GM23338 (cell line): ENCODE results near the gene TRAPPC12.

Source experiments
- CREB1 ChIP-seq: fragments of 250-450 bp; sonication (Bioruptor Pico); IDR thresholded peaks from 2 replicates; pipeline ENCODE4 v1.5.0; 2020; ENCODE audit warnings: low read depth, mild to moderate bottlenecking, moderate library complexity
- EZH2 ChIP-seq: fragments of 200-600 bp; sonication (generic); IDR thresholded peaks from one replicate; pipeline ENCODE4 v1.8.0; 2017; ENCODE audit warnings: antibody characterized with exemption, mild to moderate bottlenecking, low read depth; ENCODE audit not compliant: unreplicated experiment
- EZH2phosphoT487 ChIP-seq: fragments of 200-600 bp; sonication (generic); IDR thresholded peaks from one replicate; pipeline ENCODE4 v1.8.1; 2018; ENCODE audit warnings: antibody characterized with exemption; ENCODE audit not compliant: unreplicated experiment
- JUNB ChIP-seq: IDR thresholded peaks from one replicate; pipeline ENCODE4 v1.6.1; 2016; ENCODE audit warnings: antibody characterized with exemption; ENCODE audit not compliant: unreplicated experiment
- NANOG ChIP-seq: IDR thresholded peaks from 2 replicates; pipeline ENCODE4 v1.6.1; 2016; ENCODE audit warnings: antibody characterized with exemption, borderline replicate concordance
- STAT1 ChIP-seq: IDR thresholded peaks from one replicate; pipeline ENCODE4 v1.6.1; 2016; ENCODE audit warnings: antibody characterized with exemption; ENCODE audit not compliant: unreplicated experiment
- ZNF114 ChIP-seq: fragments of 250-450 bp; sonication (Bioruptor Pico); IDR thresholded peaks from 2 replicates; pipeline ENCODE4 v1.5.0; 2020; ENCODE audit warnings: mild to moderate bottlenecking, moderate library complexity
- TF ChIP-seq, protein P1 (sequence below), 2 experiments: fragments of 200-600 bp in 1 of 2; sonication (generic) in 1 of 2; conservative IDR thresholded peaks; 2 replicates each; pipeline versions ENCODE4 v1.5.1 to v1.6.1; 2016 to 2017; ENCODE audit warnings: antibody characterized with exemption in 2 of 2, low read depth in 2 of 2, mild to moderate bottlenecking in 2 of 2, moderate library complexity in 1 of 2
- TF ChIP-seq, protein P2 (sequence below): IDR thresholded peaks from one replicate; pipeline ENCODE4 v1.6.1; 2018; ENCODE audit warnings: antibody characterized with exemption; ENCODE audit not compliant: unreplicated experiment
- TF ChIP-seq, protein P3 (sequence below): fragments of 250-450 bp; sonication (Bioruptor Pico); IDR thresholded peaks from 2 replicates; pipeline ENCODE4 v1.5.0; 2020; ENCODE audit warnings: mild to moderate bottlenecking, moderate library complexity

DNA sequence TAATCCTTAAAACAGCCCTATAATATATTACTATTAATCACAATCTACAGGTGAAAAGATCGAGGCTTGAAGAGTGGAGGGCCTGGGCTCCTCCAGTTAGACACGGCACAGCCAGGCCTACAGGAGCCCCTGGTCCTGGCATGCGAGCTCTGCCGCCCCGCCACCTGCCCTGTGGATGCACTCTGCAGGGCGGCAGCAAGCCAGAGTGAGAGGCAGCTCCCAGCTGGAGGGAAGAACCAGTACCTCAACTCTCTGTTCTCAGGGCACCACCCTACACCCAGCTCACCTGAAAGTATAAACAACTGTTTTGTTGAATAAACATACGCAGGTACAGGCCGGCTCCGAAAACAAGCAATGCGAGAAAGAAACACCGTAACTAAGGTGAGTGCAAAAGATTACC is 36.5 kb upstream of the TRAPPC12 start:
- TF ChIP-seq EZH2 (no peak), CREB1 (CRISPR knock-in tag) (no peak), JUNB (no peak), EZH2phosphoT487 (no peak), ZNF114 (CRISPR knock-in tag) (no peak), NANOG (no peak), STAT1 (no peak)
- TF ChIP-seq, protein P1, sequence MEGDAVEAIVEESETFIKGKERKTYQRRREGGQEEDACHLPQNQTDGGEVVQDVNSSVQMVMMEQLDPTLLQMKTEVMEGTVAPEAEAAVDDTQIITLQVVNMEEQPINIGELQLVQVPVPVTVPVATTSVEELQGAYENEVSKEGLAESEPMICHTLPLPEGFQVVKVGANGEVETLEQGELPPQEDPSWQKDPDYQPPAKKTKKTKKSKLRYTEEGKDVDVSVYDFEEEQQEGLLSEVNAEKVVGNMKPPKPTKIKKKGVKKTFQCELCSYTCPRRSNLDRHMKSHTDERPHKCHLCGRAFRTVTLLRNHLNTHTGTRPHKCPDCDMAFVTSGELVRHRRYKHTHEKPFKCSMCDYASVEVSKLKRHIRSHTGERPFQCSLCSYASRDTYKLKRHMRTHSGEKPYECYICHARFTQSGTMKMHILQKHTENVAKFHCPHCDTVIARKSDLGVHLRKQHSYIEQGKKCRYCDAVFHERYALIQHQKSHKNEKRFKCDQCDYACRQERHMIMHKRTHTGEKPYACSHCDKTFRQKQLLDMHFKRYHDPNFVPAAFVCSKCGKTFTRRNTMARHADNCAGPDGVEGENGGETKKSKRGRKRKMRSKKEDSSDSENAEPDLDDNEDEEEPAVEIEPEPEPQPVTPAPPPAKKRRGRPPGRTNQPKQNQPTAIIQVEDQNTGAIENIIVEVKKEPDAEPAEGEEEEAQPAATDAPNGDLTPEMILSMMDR (conservative IDR thresholded peaks at IDR 0.05; ENCODE audit: low read depth in 2 of 2) = no peak
- TF ChIP-seq, protein P2, sequence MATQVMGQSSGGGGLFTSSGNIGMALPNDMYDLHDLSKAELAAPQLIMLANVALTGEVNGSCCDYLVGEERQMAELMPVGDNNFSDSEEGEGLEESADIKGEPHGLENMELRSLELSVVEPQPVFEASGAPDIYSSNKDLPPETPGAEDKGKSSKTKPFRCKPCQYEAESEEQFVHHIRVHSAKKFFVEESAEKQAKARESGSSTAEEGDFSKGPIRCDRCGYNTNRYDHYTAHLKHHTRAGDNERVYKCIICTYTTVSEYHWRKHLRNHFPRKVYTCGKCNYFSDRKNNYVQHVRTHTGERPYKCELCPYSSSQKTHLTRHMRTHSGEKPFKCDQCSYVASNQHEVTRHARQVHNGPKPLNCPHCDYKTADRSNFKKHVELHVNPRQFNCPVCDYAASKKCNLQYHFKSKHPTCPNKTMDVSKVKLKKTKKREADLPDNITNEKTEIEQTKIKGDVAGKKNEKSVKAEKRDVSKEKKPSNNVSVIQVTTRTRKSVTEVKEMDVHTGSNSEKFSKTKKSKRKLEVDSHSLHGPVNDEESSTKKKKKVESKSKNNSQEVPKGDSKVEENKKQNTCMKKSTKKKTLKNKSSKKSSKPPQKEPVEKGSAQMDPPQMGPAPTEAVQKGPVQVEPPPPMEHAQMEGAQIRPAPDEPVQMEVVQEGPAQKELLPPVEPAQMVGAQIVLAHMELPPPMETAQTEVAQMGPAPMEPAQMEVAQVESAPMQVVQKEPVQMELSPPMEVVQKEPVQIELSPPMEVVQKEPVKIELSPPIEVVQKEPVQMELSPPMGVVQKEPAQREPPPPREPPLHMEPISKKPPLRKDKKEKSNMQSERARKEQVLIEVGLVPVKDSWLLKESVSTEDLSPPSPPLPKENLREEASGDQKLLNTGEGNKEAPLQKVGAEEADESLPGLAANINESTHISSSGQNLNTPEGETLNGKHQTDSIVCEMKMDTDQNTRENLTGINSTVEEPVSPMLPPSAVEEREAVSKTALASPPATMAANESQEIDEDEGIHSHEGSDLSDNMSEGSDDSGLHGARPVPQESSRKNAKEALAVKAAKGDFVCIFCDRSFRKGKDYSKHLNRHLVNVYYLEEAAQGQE = no peak
- TF ChIP-seq, protein P3, sequence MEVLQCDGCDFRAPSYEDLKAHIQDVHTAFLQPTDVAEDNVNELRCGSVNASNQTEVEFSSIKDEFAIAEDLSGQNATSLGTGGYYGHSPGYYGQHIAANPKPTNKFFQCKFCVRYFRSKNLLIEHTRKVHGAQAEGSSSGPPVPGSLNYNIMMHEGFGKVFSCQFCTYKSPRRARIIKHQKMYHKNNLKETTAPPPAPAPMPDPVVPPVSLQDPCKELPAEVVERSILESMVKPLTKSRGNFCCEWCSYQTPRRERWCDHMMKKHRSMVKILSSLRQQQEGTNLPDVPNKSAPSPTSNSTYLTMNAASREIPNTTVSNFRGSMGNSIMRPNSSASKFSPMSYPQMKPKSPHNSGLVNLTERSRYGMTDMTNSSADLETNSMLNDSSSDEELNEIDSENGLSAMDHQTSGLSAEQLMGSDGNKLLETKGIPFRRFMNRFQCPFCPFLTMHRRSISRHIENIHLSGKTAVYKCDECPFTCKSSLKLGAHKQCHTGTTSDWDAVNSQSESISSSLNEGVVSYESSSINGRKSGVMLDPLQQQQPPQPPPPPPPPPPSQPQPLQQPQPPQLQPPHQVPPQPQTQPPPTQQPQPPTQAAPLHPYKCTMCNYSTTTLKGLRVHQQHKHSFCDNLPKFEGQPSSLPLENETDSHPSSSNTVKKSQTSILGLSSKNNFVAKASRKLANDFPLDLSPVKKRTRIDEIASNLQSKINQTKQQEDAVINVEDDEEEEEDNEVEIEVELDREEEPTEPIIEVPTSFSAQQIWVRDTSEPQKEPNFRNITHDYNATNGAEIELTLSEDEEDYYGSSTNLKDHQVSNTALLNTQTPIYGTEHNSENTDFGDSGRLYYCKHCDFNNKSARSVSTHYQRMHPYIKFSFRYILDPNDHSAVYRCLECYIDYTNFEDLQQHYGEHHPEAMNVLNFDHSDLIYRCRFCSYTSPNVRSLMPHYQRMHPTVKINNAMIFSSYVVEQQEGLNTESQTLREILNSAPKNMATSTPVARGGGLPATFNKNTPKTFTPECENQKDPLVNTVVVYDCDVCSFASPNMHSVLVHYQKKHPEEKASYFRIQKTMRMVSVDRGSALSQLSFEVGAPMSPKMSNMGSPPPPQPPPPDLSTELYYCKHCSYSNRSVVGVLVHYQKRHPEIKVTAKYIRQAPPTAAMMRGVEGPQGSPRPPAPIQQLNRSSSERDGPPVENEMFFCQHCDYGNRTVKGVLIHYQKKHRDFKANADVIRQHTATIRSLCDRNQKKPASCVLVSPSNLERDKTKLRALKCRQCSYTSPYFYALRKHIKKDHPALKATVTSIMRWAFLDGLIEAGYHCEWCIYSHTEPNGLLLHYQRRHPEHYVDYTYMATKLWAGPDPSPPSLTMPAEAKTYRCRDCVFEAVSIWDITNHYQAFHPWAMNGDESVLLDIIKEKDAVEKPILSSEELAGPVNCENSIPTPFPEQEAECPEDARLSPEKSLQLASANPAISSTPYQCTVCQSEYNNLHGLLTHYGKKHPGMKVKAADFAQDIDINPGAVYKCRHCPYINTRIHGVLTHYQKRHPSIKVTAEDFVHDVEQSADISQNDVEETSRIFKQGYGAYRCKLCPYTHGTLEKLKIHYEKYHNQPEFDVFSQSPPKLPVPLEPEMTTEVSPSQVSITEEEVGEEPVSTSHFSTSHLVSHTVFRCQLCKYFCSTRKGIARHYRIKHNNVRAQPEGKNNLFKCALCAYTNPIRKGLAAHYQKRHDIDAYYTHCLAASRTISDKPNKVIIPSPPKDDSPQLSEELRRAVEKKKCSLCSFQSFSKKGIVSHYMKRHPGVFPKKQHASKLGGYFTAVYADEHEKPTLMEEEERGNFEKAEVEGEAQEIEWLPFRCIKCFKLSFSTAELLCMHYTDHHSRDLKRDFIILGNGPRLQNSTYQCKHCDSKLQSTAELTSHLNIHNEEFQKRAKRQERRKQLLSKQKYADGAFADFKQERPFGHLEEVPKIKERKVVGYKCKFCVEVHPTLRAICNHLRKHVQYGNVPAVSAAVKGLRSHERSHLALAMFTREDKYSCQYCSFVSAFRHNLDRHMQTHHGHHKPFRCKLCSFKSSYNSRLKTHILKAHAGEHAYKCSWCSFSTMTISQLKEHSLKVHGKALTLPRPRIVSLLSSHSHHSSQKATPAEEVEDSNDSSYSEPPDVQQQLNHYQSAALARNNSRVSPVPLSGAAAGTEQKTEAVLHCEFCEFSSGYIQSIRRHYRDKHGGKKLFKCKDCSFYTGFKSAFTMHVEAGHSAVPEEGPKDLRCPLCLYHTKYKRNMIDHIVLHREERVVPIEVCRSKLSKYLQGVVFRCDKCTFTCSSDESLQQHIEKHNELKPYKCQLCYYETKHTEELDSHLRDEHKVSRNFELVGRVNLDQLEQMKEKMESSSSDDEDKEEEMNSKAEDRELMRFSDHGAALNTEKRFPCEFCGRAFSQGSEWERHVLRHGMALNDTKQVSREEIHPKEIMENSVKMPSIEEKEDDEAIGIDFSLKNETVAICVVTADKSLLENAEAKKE (CRISPR knock-in tag) = no peak
